Embryonic facial prominence (tissue), 1 donor: ENCODE data around the gene LAMA5.

Experiments used
- DNase-seq: peaks from one replicate; pipeline ENCODE4 v3.0.0-alpha.2; 2016; ENCODE audit errors: extremely low spot score

Gene LAMA5

DNA sequence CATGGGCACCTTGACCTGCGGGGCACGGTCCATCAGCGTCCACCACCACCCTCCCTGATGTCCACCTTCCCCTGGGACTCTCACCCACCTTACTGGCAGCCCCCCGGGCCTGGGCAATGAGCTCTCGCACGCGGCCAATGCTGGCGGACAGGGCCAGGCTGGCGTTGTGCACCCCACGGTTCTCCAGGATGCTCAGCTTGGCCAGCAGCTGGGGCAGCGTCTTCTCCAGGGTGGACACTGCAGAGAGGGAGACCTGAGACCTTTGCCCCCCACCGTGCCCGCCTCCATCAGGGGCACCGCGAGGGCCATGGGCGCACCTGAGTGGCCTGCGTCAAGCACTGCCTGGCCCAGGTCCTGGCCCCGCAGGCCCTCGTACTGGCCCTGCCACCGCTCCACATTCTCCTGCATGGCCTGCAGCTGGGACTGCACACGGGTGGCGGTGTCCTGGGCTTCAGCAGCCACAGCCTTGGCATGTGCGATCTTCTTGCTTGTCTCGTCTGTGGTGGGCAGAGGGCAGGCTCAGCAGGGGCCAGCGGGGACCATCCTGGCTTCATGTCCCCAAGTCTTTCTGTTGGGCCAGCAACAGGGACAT is 52.3 kb downstream of the LAMA5 start:
- DNase-seq = no peak

DNA sequence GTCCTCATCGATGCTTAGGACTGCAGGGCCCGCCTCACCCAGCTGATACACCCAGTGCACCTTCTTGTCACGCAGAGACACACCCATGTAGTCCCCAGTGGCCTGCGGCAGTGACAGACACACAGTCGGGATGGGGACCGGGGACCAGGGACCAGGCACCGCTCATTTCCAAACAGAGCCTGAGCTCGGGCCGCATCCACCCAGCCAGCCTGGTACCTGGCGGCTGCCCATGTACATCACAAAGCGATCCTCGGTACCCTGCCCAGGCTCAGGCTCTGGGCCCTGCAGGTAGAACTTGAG is 52.8 kb downstream of the LAMA5 start:
- DNase-seq = no peak

DNA sequence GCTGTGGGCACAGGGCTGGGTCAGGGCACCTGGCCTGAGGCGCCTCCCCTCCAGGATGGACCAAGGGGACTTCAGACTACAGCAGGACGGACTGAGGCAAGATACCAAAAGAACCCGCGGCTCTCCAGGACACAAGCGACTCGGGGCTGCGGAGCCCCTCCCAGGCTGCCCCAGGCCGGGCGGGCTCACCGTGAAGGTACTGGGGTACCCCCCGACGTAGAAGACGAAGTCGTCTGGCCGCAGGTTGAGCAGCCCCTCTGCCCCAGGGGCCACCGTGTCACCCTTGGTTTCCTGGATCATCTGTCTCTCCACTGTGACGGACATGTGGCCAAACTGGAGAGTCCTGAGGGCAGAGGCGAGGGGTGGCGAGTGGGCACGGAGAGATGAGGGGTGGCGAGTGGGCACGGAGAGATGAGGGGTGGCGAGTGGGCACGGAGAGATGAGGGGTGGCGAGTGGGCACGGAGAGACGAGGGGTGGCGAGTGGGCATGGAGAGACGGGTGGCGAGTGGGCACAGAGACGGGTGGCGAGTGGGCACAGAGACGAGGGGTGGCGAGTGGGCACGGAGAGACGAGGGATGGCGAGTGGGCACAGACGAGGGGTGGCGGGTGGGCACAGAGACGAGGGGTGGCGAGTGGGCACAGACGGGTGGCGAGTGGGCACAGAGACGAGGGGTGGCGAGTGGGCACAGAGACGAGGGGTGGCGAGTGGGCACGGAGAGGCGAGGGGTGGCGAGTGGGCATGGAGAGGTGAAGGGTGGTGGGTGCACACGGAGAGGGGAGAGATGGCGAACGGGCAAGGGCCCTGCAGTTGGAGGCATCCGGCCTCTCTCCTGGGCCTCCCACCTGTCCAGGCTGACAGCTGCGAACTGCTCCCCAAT is 53.4 kb downstream of the LAMA5 start:
- no peak for DNase-seq

DNA sequence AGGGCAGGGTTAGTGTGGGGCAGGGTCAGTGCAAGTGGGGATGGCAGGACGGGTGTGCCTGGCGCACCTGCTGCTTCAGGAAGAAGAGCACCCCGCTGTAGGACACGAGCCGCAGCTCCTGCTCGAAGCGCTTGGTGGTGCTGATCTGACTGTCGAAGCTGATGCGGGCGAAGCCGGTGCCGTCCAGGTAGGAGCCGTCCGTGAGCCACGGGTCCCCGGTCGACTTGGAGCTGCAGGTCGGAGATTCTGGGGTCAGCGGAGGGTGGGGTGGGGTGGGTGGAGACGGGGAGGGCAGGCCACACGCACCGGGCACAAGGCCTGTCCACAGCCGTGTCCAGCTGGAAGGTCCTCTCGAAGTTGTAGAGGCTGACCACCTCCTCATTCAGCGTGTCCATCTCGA is 54.1 kb downstream of the LAMA5 start:
- DNase-seq = no peak

DNA sequence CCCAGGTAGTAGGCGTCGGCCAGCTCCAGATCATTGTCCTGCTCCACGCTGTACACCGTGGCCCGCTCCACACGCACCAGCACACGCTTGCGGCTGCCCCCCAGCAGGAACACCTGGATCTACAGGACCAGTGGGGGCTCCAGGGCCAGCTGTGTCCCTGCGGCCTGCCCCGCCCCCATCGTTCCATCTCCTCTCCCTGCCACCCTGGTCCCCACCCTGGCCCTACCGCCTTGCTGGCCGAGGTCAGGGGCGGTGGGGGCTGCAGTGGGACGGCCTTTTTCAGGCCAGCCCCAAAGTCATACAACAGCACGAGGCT is 54.5 kb downstream of the LAMA5 start:
- no peak for DNase-seq

DNA sequence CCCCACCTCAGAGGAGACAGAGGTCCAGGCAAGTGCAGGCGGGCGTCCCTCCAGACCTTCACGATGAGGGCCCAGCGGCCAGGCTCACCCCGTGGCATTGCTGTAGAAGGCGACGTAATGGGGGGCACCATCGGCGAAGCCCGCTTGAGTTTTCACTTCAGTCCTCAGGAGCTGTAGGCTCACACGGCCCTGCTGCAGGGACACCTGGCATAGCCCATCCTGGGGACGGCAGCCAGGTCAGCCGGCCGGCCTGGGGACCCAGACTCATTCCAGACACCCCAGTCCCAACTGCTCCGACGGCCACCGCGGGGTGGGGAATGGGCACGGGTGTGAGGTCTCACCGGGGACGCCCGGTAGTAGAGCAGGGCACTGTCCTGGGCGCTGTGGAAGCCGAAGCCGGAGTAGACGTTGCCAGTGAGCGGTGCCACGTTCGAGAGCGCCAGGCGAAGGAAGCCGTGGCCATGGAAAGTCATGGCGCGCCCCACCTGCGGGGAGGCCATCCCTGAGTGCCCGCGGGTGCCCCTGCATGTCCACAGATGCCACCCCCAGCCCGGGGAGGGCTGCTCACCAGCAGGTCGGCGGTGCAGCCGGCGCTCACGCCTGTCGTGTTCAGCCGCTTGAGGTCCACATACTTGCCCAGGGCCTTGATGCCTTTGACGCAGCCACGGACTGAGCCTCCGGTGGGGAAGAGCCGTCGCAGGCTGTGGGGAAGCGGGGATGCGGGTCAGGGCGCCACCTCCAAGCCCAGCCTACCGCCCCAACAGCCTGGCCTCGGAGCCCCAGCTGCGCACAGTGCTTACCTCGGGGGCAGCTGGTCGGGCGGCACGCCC is 55.1 kb downstream of the LAMA5 start:
- DNase-seq = no peak

DNA sequence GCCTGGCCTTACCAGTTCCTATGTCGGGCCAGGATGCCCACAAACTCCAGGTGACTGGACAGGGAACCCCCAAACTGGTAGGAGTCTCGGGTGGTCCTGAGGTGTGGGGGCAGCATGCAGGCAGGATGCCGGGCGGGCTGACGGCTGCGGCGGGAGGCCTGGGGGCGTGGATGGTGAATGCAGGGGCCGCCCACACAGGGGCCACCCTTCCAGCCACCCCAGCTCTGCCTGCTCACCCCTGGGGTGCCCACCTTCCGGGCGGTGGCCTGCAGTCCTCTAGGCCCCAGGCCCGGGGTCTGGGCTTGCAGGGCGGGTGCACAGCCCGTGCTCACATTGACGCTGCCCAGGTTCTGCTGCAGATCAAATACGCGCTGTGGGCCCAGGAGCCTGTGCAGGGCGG is 56.0 kb downstream of the LAMA5 start:
- DNase-seq = no peak

DNA sequence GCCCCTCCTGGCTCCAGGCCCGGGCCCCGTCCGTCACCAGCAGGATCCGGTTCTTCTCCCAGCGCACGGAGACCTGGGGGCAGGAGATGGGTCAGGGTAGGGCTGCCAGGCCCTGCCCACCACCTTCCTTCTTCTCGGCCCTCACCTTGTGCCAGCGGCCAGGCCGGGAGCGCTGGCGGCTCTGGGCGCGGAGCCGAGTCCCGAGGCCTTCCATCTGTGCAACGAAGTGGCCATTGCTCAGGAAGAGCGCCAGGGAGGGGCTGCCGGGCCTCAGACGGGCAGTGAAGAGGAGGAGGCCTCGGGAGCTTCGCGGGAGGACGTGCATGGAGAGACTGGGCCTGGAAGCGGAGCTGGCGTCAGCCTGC is 56.4 kb downstream of the LAMA5 start:
- no peak for DNase-seq

DNA sequence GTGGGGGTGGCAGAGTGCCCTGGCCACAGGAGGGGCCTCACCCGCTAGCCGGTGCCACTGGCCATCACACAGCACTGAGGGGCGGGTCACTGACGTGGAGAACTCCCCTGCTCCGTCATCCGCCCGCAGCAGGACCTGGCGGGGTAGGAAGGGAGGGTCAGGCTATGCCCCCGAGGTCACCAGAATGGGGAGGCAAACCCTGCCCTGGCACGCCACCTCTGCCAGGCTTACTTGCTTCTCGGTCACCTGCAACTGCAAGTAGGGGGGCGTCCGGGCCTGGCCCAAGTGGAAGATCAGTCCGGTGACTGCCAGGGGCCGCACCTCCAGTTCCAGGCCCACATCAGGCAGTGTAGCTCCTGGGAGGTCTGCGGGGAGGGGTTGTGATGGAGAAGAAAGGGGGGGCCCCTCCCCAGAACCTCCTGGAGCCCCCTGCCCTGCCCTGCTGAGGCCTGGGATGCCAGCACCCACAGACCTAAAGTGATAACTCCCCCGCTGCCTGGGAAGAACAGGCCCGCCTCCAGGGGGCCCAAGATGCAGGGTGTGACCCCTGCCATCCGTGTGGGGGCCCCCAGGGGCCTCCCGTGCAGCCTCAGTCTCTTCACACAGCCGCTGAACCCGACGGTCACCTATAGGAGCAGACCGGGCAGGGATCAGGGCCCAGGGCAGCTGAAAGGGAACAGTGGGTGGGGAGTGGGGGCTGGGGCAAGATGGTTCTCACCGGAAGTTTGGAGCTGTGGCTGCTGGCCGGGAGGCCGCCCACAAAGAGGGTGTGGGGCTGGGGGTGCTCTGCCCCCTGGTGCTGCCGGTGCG is 57.0 kb downstream of the LAMA5 start:
- no peak for DNase-seq

DNA sequence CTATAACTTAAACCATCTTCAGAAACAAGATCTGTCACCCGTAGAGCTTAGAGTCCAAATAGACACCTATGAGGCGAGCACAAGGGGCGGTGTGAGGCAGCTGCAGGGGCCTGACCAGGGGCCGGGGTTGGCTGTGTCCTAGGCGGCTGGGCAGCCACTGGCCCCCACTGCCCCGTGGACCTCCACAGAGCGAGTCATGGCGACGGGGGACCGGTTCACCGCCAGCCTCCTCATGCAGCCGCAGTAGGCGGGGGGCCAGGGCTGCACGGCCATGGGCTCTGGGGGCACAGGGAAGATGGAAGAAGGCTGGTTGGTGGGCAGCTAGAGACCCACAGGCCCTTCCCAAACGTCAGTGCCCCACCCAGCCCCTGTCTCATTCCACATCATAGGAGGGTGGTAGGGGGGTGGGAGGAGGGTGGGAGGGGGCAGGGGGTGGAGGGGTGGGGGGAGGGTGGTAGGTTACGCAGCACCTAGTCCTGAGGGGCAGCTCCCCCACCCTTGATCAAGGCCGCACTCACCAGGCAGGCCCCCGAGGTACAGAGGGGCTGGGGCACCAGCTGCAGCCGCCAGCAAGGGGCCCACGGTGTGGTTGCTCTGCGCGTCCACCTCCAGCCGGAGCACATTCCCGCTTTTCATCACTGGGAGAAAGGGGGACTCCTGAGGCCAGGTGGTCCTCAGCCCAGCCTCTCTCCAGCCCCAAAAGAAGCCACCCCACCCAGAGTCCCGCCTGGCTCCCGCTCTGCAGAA is 57.7 kb downstream of the LAMA5 start:
- no peak for DNase-seq

DNA sequence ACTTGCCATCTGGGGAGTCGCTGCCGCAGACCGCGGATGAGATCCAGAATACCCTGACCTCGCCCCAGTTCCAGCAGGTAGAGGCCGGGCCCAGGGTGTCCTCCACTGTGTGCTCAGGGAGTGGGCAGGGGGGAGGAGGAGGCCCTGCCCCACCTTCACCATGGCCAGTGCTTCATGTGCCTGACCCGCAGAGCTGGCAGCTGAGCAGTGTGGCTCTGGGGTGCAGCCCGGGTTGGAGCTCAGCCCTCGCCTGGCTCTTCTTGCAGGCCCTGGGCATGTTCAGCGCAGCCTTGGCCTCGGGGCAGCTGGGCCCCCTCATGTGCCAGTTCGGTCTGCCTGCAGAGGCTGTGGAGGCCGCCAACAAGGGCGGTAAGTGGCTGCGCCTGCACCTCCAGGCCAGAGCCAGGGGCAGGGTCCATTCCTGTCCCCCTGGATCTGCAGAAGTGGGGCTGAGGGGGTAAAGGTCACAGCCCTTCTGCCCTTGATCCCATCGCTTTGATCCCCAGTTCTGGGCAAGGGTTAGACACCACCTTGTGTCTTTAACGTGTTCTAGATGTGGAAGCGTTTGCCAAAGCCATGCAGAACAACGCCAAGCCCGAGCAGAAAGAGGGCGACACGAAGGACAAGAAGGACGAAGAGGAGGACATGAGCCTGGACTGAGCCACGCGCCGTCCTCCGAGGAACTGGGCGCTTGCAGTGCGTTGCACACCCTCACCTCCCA is 58.9 kb downstream of the LAMA5 start:
- no peak for DNase-seq

DNA sequence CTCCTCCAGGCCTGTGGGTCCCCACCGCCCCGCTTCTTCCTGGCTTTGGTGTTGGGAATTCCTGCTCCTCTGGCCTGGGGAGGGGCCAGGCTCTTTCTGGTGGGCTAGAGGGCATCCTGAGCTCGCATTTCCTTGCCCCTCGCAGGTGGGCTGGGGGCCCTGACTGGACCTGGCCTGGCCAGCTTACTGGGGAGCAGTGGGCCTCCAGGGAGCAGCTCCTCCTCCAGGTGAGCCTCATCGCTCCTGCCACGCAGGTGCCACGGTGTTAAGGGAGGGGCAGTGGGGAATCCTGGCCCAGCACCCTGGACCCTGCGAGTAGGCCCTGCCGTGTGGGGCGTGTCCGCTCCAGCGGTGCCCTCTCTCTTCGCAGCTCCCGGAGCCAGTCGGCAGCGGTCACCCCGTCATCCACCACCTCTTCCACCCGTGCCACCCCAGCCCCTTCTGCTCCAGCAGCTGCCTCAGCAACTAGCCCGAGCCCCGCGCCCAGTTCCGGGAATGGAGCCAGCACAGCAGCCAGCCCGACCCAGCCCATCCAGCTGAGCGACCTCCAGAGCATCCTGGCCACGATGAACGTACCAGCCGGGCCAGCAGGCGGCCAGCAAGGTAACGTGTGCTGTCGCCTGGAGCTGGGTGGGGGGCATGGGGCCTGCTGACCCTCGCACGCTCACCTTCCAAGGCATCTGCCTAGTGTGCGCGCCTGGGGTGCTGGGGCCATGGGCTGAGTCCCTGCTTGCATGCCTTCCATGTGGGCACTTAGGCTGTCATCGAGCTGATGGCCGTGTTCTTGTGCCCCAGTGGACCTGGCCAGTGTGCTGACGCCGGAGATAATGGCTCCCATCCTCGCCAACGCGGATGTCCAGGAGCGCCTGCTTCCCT is 59.6 kb downstream of the LAMA5 start:
- no peak for DNase-seq

DNA sequence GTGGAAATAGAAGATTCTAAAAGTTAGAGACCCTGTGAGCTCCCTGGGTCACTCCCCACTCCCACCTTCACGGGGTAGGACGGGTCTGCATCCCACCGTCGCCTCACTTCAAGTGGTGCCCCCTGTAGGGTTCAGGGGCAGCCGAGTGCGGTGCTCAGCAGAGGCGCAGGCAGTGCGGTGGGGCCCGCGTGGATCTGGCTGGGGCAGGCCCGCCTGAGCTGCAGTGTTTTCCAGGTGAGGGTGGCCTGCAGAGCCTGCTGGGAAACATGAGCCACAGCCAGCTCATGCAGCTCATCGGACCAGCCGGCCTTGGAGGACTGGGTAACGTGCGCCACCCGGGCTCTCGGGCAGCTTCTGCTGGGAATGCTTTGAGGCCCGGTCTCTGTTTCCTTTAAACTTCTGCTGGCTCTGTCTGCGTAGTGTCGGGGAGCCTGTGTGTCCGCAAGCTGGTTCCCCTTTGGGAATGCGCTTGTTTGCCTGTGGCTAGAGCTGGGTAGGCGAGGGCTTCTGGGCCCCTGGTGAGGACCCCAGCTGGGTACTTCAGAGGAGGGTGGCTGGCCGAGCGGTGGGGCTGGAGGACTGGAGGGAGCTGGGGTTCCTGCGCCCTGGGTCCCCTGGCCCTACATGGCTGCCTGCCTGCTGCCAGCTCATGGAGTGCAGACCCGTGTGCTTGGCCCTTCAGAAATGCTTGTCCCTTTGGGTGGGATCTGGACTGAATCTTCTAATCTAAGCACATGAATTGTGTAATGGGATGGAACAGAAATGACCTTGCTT is 60.5 kb downstream of the LAMA5 start:
- no peak for DNase-seq

DNA sequence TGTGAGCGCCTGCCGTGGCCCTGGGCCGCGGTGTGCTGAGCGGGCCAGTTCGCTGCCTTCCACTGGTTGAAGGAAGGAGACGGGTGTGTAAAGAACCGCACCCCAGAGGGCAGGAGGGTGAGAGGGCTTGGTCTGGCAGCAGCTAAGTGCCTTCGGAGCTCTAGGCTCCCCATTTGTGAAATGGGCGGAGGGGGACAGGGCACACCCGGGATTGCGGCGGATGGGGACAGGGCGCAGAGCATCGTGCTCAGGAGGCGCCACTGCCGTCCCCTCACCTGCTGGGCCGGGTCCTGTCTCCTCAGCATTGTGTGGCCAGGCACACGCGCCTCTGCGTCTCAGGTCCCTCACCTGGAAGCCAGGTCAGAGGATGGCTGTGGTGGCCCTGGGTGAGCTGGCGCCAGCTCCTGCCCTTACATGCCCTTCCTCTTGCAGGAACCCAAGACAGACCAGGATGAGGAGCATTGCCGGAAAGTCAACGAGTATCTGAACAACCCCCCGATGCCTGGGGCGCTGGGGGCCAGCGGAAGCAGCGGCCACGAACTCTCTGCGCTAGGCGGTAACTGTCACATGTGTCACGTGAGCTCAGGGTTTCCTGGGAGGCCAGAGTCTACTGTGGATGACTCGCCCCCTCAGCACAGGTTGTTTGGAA is 61.2 kb downstream of the LAMA5 start:
- DNase-seq = no peak

DNA sequence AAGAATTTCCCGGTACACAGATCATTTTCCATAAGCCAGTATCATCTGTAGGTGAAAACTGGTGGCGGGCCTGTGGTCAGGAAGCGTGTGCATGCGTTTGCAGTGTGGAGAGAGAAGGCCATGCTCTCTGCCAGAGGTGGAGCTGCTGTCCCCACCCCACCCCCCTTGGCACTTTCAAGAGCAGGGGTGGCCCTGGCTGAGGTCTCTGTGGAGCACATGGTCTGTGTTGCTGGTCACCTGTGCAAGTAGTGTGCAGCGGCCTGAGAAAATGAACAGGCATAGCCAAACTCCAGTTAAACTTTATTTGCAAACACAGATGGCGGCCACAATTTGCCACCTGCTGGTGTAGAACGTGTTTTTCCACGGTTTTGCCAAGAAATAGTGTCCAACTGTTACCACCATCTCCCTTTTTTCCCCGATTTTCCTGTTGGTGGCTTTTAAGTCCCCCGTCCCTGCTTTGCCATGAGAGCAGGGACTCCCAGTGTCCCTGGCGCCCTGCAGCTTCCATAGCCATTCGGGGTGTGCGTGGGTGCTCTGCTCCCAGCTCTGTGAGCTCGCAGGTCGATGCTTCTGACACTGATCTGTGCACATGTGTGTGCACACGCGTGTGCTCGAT is 61.9 kb downstream of the LAMA5 start:
- DNase-seq = no peak

DNA sequence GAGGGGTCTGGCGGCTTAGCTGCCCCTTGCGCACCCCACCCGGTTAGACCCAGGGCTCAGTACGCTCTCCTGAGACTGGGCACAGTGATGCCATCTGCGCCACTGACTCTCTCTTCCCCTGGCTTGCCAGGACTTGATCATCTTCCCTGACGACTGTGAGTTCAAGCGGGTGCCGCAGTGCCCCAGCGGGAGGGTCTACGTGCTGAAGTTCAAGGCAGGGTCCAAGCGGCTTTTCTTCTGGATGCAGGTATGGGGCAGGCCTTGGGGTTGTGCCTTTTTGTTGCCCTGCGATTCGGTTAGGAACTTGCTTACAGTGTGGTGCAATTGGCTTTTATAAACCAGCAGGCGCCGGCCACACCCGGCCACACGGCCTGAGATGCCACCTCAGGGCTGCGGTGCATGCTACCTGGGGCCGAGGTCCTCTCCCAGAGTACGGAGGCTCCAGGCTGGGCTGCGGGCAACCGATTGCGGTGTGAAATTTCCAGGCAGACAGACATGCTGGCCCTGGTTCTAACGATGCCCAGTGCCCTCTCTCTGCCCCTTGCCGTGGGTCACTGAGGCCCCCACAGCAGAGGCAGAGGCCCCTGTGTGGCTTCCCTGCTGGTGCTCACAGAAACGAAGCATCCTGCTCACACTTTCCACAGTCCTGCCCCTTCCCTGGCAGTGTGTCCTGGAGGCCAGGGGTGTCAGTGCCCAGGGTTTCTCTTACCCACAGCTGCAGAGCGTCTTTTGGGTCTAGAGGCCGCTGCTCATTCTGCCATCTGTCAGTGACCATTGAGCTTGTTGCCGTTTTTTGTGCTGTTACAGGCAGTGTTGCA is 62.6 kb downstream of the LAMA5 start:
- DNase-seq = no peak
